IMR-90 (cell line): Measurements from ENCODE around the gene CENPV. TPM values are rescaled to one million over a fixed set of nuclear protein-coding genes. Genes with fewer than 3 reads are reported as not detected.

Source experiments
- ATAC-seq: fragments of 200-7000 bp; cut with Tn5 transposase; 2 replicates; pipeline ENCODE4 v1.9.1; 2020; ENCODE audit warnings: low read depth, mild to moderate bottlenecking, moderate library complexity
- BruUV-seq: library from RNA; stranded (reverse); fragments of 400-500 nt; replicated peaks from 2 replicates; lab custom pipeline; 2021; lab: Mats Ljungman, UMichigan
- CTCF ChIA-PET: fragments of 300-600 bp; formaldehyde crosslinking; extraction: SDS; loops from one replicate; lab custom pipeline; 2021; ENCODE audit warnings: antibody characterized with exemption; lab: Yijun Ruan, JAX
- POLR2A ChIA-PET: fragments of 300-600 bp; sonication (Branson Sonifier 250); formaldehyde crosslinking; loops from one replicate; lab custom pipeline; 2022; ENCODE audit warnings: antibody characterized with exemption; ENCODE audit not compliant: unreplicated experiment; lab: Charles Lee
- DNase-seq: peaks from one replicate; pipeline ENCODE4 v3.0.0; 2013
- H2AFZ ChIP-seq: replicated peaks from 2 replicates; pipeline ENCODE3; 2013; ENCODE audit warnings: low read length, mild to moderate bottlenecking; ENCODE audit not compliant: poor library complexity
- H2AK5ac ChIP-seq: 2 replicates; pipeline ENCODE4 v1.6.1; 2013; ENCODE audit warnings: low read depth, low read length, inconsistent platforms
- H2AK9ac ChIP-seq: replicated peaks from 2 replicates; pipeline ENCODE3; 2013; ENCODE audit warnings: mild to moderate bottlenecking, low read depth, low read length, moderate library complexity; ENCODE audit not compliant: poor library complexity
- H2BK120ac ChIP-seq: 2 replicates; pipeline ENCODE4 v1.6.1; 2013; ENCODE audit warnings: low read depth, low read length, inconsistent platforms
- H2BK15ac ChIP-seq: 3 replicates; pipeline ENCODE4 v1.6.1; 2013; ENCODE audit warnings: low read depth, low read length, inconsistent platforms
- H2BK20ac ChIP-seq: 2 replicates; pipeline ENCODE4 v1.6.1; 2013; ENCODE audit warnings: low read depth, mild to moderate bottlenecking, inconsistent platforms, low read length, moderate library complexity
- H2BK5ac ChIP-seq: 2 replicates; pipeline ENCODE4 v1.6.1; 2013; ENCODE audit warnings: mild to moderate bottlenecking, low read depth, low read length, inconsistent platforms; ENCODE audit not compliant: poor library complexity, severe bottlenecking
- H3K14ac ChIP-seq: replicated peaks from 2 replicates; pipeline ENCODE4 v1.6.1; 2013; ENCODE audit warnings: low read depth, low read length, inconsistent platforms
- H3K18ac ChIP-seq: 2 replicates; pipeline ENCODE4 v1.6.1; 2013; ENCODE audit warnings: low read depth, low read length, control low read depth
- H3K23ac ChIP-seq: 2 replicates; pipeline ENCODE4 v1.6.1; 2013; ENCODE audit warnings: low read depth, low read length, inconsistent platforms
- H3K27ac ChIP-seq: 2 replicates; pipeline ENCODE4 v1.5.1; 2013; ENCODE audit warnings: mild to moderate bottlenecking, control low read depth, low read length; ENCODE audit not compliant: insufficient read depth
- H3K27me3 ChIP-seq: 2 replicates; pipeline ENCODE4 v1.6.1; 2013; ENCODE audit warnings: low read length; ENCODE audit not compliant: control insufficient read depth, insufficient read depth
- H3K36me3 ChIP-seq: 2 replicates; pipeline ENCODE4 v1.6.1; 2013; ENCODE audit warnings: low read length, mixed read lengths; ENCODE audit not compliant: control insufficient read depth, insufficient read depth
- H3K4ac ChIP-seq: 2 replicates; pipeline ENCODE4 v1.6.1; 2013; ENCODE audit warnings: low read depth, low read length, inconsistent platforms
- H3K4me1 ChIP-seq: 2 replicates; pipeline ENCODE4 v1.6.1; 2013; ENCODE audit warnings: low read length, mixed read lengths; ENCODE audit not compliant: control insufficient read depth, insufficient read depth
- H3K4me2 ChIP-seq: 2 replicates; pipeline ENCODE4 v1.6.1; 2013; ENCODE audit warnings: low read depth, mild to moderate bottlenecking, control low read depth, low read length, moderate library complexity
- H3K4me3 ChIP-seq: 2 replicates; pipeline ENCODE4 v1.5.1; 2013; ENCODE audit warnings: low read depth, mild to moderate bottlenecking, control low read depth, low read length, moderate library complexity; ENCODE audit not compliant: insufficient read depth
- H3K56ac ChIP-seq: 2 replicates; pipeline ENCODE4 v1.6.1; 2013; ENCODE audit warnings: low read length, inconsistent platforms; ENCODE audit not compliant: insufficient read depth; ENCODE audit errors: extremely low read depth
- H3K79me1 ChIP-seq, 2 experiments: 2 replicates each; pipeline ENCODE4 v1.6.1; 2013; ENCODE audit warnings: low read length in 2 of 2, inconsistent platforms in 1 of 2, low read depth in 1 of 2
- H3K9ac ChIP-seq: 2 replicates; pipeline ENCODE4 v1.6.1; 2013; ENCODE audit warnings: low read depth, low read length, control low read depth
- H3K9me1 ChIP-seq: 2 replicates; pipeline ENCODE4 v1.6.1; 2013; ENCODE audit warnings: low read length, inconsistent platforms; ENCODE audit not compliant: insufficient read depth
- H3K9me3 ChIP-seq: 2 replicates; pipeline ENCODE4 v1.6.1; 2013; ENCODE audit warnings: low read length; ENCODE audit not compliant: control insufficient read depth, insufficient read depth
- H4K20me1 ChIP-seq: 2 replicates; pipeline ENCODE4 v1.6.1; 2013; ENCODE audit warnings: low read length, inconsistent platforms; ENCODE audit not compliant: insufficient read depth
- H4K5ac ChIP-seq: 2 replicates; pipeline ENCODE4 v1.6.1; 2013; ENCODE audit warnings: mild to moderate bottlenecking, low read depth, low read length, control low read depth
- H4K8ac ChIP-seq, 2 experiments: 2 replicates each; pipeline ENCODE4 v1.6.1; 2013; ENCODE audit warnings: low read depth in 2 of 2, low read length in 2 of 2, control low read depth in 1 of 2, inconsistent platforms in 1 of 2
- H4K91ac ChIP-seq: 2 replicates; pipeline ENCODE4 v1.6.1; 2013; ENCODE audit warnings: low read depth, low read length, inconsistent platforms; ENCODE audit not compliant: insufficient read depth
- BHLHE40 ChIP-seq: fragments of 150-350 bp; IDR thresholded peaks from 2 replicates; pipeline ENCODE4 v1.6.1; 2016; ENCODE audit warnings: mild to moderate bottlenecking, low read depth, low read length
- CEBPB ChIP-seq: IDR thresholded peaks from 2 replicates; pipeline ENCODE4 v1.6.1; 2012; ENCODE audit warnings: low read depth, low read length, improper control_type of control experiment
- CHD1 ChIP-seq: IDR thresholded peaks from 2 replicates; pipeline ENCODE4 v1.6.1; 2012; ENCODE audit warnings: low read depth, low read length, improper control_type of control experiment
- FOS ChIP-seq: fragments of 150-350 bp; IDR thresholded peaks from 2 replicates; pipeline ENCODE4 v1.6.1; 2016; ENCODE audit warnings: low read depth, low read length
- MAFK ChIP-seq: IDR thresholded peaks from 2 replicates; pipeline ENCODE4 v1.6.1; 2012; ENCODE audit warnings: low read depth, low read length, improper control_type of control experiment
- MAZ ChIP-seq: IDR thresholded peaks from 2 replicates; pipeline ENCODE4 v1.6.1; 2012; ENCODE audit warnings: low read depth, mild to moderate bottlenecking, low read length, improper control_type of control experiment, moderate library complexity, borderline replicate concordance
- MXI1 ChIP-seq: IDR thresholded peaks from 2 replicates; pipeline ENCODE4 v1.6.1; 2012; ENCODE audit warnings: low read depth, mild to moderate bottlenecking, low read length, moderate library complexity, borderline replicate concordance
- NFE2L2 ChIP-seq: fragments of 150-350 bp; IDR thresholded peaks from 2 replicates; pipeline ENCODE4 v1.6.1; 2016; ENCODE audit warnings: low read depth, mild to moderate bottlenecking, low read length
- POLR2A ChIP-seq: IDR thresholded peaks from 2 replicates; pipeline ENCODE4 v1.6.1; 2012; ENCODE audit warnings: mild to moderate bottlenecking, low read depth, low read length
- RAD21 ChIP-seq: IDR thresholded peaks from 2 replicates; pipeline ENCODE4 v1.6.1; 2012; ENCODE audit warnings: low read length, improper control_type of control experiment
- RFX5 ChIP-seq: IDR thresholded peaks from 2 replicates; pipeline ENCODE4 v1.8.0; 2012; ENCODE audit warnings: low read depth, mild to moderate bottlenecking, low read length, moderate library complexity
- WGBS, 2 experiments: methylation state at CpG; one replicate each; pipeline versions ENCODE4 v1.1.5 to v1.1.7; 2013; ENCODE audit warnings: missing lambda C conversion rate in 2 of 2; ENCODE audit not compliant: insufficient read length in 1 of 2; ENCODE audit errors: extremely low coverage in 2 of 2; 5-methylcytosine and 5-hydroxymethylcytosine counted together
- dilution Hi-C: fragments of 300-500 bp; cut with HindIII; formaldehyde crosslinking; loops from one replicate; pipeline ENCODE4 v1.14.3; 2018; ENCODE audit warnings: low sequenced_read_pairs; ENCODE audit not compliant: unreplicated experiment
- in situ Hi-C: fragments of 300-500 bp; cut with MboI; formaldehyde crosslinking; loops from 3 replicates; pipeline ENCODE4 v1.14.3; 2019; ENCODE audit warnings: low sequenced_read_pairs, inconsistent platforms, mixed read lengths
- intact Hi-C: fragments of 100-400 bp; cut with micrococcal nuclease; formaldehyde crosslinking; loops from 2 replicates; pipeline ENCODE4 v1.10.0; 2022
- polyA plus RNA-seq, 3 experiments: library from polyadenylated mRNA; depleted of rRNA; stranded (reverse); fragments of >200 nt; gene quantifications; 2 replicates each; pipeline ENCODE4 v1.2.3, GENCODE V29; 2012; ENCODE audit warnings: low replicate concordance in 1 of 3
- total RNA-seq: library from RNA; depleted of rRNA; stranded (reverse); fragments of >200 nt; gene quantifications from 2 replicates; pipeline ENCODE4 v1.2.3, GENCODE V29; 2012
- TF ChIP-seq, protein P1 (sequence below): fragments of 150-350 bp; IDR thresholded peaks from 2 replicates; pipeline ENCODE4 v1.6.1; 2017; ENCODE audit warnings: mild to moderate bottlenecking, antibody characterized with exemption, low read length, low read depth
- TF ChIP-seq, protein P2 (sequence below): conservative IDR thresholded peaks from 2 replicates; pipeline ENCODE4 v1.5.1; 2012; ENCODE audit warnings: mild to moderate bottlenecking, low read depth, low read length, improper control_type of control experiment

CENPV gene
- total and polyA plus RNA-seq, 2 of the 4 experiments (the other 2 are of a cell fraction), result 35.3 to 49.8 TPM

DNA sequence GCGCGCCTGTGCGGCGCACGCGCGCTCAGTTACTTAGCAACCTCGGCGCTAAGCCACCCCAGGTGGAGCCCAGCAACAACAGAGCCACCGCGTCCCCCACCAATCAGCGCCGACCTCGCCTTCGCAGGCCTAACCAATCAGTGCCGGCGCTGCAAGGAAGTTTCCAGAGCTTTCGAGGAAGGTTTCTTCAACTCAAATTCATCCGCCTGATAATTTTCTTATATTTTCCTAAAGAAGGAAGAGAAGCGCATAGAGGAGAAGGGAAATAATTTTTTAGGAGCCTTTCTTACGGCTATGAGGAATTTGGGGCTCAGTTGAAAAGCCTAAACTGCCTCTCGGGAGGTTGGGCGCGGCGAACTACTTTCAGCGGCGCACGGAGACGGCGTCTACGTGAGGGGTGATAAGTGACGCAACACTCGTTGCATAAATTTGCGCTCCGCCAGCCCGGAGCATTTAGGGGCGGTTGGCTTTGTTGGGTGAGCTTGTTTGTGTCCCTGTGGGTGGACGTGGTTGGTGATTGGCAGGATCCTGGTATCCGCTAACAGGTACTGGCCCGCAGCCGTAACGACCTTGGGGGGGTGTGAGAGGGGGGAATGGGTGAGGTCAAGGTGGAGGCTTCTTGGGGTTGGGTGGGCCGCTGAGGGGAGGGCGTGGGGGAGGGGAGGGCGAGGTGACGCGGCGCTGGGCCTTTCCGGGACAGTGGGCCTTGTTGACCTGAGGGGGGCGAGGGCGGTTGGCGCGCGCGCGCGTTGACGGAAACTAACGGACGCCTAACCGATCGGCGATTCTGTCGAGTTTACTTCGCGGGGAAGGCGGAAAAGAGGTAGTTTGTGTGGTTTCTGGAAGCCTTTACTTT is 27.6 kb upstream of the CENPV start, which contains the start of gene UBB (continued):
- TF ChIP-seq, protein P1, sequence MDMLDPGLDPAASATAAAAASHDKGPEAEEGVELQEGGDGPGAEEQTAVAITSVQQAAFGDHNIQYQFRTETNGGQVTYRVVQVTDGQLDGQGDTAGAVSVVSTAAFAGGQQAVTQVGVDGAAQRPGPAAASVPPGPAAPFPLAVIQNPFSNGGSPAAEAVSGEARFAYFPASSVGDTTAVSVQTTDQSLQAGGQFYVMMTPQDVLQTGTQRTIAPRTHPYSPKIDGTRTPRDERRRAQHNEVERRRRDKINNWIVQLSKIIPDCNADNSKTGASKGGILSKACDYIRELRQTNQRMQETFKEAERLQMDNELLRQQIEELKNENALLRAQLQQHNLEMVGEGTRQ, result no peak; the same call in 1 of the 2 replicates
- no peak for TF ChIP-seq MAFK

DNA sequence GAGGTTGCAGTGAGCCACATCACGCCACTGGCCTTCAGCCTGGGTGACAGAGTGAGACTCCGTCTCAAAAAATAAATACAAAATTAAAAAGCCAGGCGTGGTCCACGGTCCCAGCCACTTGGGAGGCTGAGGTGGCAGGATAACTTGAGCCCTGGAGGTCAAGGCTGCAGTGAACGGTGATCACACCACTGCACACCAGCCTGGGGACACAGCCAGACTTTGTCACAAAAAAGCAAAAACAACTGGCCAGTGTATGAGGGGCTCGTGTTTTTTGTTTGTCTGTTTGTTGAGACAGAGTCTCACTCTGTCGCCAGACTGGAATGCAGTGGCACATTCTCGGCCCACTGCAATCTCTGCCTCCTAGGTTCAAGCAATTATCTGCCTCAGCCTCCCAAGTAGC is 26.4 kb upstream of the CENPV start:
- no TSS peak for BruUV-seq
- Histone ChIP-seq H2AFZ (no peak overlapping the region), H2BK5ac (no peak overlapping the region), H2BK15ac (no peak overlapping the region), H2AK9ac (no peak overlapping the region), H3K4ac (no peak overlapping the region), H3K4me2 (no peak overlapping the region), H3K23ac (no peak overlapping the region), H4K91ac (no peak overlapping the region), H2AK5ac (no peak overlapping the region), H3K4me3 (no peak overlapping the region), H3K36me3 (peaks cover 20% of the 10 kb centered on the region), H3K79me1 (peaks cover 7 to 26% of the 10 kb centered on the region in 2 experiments; a peak in 3 of 4 replicates), H3K9me3 (no peaks in the 10 kb centered on the region), H4K5ac (no peak overlapping the region), H3K4me1 (peaks cover 4% of the 10 kb centered on the region; the same call in 1 of the 2 replicates), H3K9me1 (0 out of 2 replicates have a peak, but pooled peaks cover 3% of the 10 kb centered on the region), H4K20me1 (peaks cover 38% of the 10 kb centered on the region), H3K18ac (no peak overlapping the region), H3K27ac (no peak overlapping the region), H3K56ac (no peak overlapping the region), H3K27me3 (no peaks in the 10 kb centered on the region), H4K8ac (peak overlapping the region in 1 of 2 experiments; percentile 20; a peak in 1 of 4 replicates), H2BK120ac (no peak overlapping the region), H2BK20ac (no peak overlapping the region), H3K14ac (no peak overlapping the region), H3K9ac (no peak overlapping the region)
- in situ Hi-C loops (loop anchor here (5.0 kb wide), 1 partner anchor 58 kb away; no protein-coding TSS in a partner anchor), intact Hi-C loops (no loop called here), dilution Hi-C loops (no loop called here)
- 83% methylated on average over 1 of the region's 8 CpGs; no CpG with 5 or more reads in 1 of the 2 experiments for WGBS, 2 experiments
- POLR2A ChIA-PET, result no interaction called here
- CTCF ChIA-PET, result no interaction called here
- ATAC-seq, result no peak
- DNase-seq, result no peak
- no peak for TF ChIP-seq CEBPB
- no peak for TF ChIP-seq POLR2A
- TF ChIP-seq, protein P2, sequence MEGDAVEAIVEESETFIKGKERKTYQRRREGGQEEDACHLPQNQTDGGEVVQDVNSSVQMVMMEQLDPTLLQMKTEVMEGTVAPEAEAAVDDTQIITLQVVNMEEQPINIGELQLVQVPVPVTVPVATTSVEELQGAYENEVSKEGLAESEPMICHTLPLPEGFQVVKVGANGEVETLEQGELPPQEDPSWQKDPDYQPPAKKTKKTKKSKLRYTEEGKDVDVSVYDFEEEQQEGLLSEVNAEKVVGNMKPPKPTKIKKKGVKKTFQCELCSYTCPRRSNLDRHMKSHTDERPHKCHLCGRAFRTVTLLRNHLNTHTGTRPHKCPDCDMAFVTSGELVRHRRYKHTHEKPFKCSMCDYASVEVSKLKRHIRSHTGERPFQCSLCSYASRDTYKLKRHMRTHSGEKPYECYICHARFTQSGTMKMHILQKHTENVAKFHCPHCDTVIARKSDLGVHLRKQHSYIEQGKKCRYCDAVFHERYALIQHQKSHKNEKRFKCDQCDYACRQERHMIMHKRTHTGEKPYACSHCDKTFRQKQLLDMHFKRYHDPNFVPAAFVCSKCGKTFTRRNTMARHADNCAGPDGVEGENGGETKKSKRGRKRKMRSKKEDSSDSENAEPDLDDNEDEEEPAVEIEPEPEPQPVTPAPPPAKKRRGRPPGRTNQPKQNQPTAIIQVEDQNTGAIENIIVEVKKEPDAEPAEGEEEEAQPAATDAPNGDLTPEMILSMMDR, result no peak
- TF ChIP-seq CHD1, result no peak
- no peak for TF ChIP-seq MAZ
- TF ChIP-seq BHLHE40, result no peak
- no peak for TF ChIP-seq FOS
- no peak for TF ChIP-seq RFX5
- TF ChIP-seq, protein P1, result no peak
- TF ChIP-seq RAD21, result no peak
- TF ChIP-seq MAFK, result no peak
- TF ChIP-seq NFE2L2, result no peak
- TF ChIP-seq MXI1, result no peak
